ENCODE results near the gene GMDS. TPM values are rescaled to one million over a fixed set of nuclear protein-coding genes. Genes with fewer than 3 reads are reported as not detected.

The GMDS gene
- total and polyA plus RNA-seq, 7 donors = 2.8 to 6.6 (median 4.7) TPM

DNA sequence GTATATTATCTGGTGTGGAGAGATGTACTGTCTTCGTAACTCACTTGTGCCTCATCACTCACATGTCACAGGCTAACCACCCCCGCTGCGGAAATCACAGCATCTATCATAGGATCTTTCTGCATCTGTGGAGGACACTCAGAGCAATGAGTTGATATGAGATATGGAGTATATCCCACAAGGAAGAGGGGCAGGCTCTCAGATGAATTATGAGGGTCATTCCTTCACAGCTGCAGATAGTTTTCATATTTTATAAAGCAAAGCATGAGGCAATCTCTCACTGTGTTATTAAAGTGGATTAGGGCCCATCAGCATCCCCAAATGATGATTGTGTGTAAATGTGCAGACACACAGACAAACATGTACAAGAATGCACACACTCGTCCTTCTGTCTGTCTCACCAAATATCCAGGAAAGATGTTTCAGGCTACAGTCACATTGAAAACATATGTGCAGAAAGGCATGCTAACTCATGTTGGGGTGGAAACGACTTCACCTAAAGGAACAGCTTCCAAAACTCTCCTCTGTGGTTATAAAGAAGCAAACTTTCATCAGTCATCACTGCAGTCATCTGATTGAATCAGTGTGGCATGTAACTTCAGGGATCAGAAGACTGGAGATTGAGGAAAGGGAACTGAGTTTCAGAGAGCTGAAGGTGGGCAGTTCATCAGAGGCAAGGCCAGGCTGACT lies 471.0 kb downstream of the GMDS start:
- no peaks in the 10 kb centered on the region for H3K36me3 ChIP-seq (ENCODE audit: insufficient read depth in 1 of 2, low read depth in 1 of 2)
- TF ChIP-seq, protein P1, sequence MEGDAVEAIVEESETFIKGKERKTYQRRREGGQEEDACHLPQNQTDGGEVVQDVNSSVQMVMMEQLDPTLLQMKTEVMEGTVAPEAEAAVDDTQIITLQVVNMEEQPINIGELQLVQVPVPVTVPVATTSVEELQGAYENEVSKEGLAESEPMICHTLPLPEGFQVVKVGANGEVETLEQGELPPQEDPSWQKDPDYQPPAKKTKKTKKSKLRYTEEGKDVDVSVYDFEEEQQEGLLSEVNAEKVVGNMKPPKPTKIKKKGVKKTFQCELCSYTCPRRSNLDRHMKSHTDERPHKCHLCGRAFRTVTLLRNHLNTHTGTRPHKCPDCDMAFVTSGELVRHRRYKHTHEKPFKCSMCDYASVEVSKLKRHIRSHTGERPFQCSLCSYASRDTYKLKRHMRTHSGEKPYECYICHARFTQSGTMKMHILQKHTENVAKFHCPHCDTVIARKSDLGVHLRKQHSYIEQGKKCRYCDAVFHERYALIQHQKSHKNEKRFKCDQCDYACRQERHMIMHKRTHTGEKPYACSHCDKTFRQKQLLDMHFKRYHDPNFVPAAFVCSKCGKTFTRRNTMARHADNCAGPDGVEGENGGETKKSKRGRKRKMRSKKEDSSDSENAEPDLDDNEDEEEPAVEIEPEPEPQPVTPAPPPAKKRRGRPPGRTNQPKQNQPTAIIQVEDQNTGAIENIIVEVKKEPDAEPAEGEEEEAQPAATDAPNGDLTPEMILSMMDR (IDR thresholded peaks at IDR 0.05) = no peak
- H3K4me1 ChIP-seq = no peaks in the 10 kb centered on the region
- intact Hi-C loops (cut with DNase I) = no loop called here
- DNase-seq (no peak), ATAC-seq (no peak)
- H3K9me3 ChIP-seq = no peaks in the 10 kb centered on the region
- H3K27ac ChIP-seq = no peak overlapping the region
- no peaks in the 10 kb centered on the region for H3K27me3 ChIP-seq (ENCODE audit: insufficient read depth in 3 of 3, low read length in 2 of 3)
- WGBS, 3 donors = 81 to 82% (median 81%) methylated on average over 5 of the region's 5 CpGs
- H3K4me3 ChIP-seq = no peak overlapping the region

DNA sequence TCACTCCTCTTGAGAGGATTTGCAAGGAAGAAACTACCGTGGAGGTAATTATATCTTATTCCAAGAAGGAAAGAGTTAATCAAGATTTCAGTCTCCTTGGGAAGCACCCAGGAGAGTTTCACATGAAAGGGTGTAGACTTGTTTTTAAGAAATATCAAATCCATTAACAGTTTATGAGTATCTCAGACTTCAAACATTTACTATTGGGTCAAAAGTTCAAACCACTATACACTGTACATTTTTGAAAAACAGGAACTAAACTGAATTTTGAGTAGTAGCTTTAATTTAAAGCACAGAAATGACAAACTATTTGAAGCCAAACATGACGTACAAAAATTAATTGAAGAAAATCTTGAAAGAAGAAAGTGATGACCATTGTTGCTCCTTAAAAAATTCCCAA lies 471.7 kb downstream of the GMDS start:
- intact Hi-C loops (cut with DNase I) = no loop called here
- ATAC-seq = no peak
- WGBS, 3 donors = 78 to 87% (median 80%) methylated on average over 2 of the region's 2 CpGs

DNA sequence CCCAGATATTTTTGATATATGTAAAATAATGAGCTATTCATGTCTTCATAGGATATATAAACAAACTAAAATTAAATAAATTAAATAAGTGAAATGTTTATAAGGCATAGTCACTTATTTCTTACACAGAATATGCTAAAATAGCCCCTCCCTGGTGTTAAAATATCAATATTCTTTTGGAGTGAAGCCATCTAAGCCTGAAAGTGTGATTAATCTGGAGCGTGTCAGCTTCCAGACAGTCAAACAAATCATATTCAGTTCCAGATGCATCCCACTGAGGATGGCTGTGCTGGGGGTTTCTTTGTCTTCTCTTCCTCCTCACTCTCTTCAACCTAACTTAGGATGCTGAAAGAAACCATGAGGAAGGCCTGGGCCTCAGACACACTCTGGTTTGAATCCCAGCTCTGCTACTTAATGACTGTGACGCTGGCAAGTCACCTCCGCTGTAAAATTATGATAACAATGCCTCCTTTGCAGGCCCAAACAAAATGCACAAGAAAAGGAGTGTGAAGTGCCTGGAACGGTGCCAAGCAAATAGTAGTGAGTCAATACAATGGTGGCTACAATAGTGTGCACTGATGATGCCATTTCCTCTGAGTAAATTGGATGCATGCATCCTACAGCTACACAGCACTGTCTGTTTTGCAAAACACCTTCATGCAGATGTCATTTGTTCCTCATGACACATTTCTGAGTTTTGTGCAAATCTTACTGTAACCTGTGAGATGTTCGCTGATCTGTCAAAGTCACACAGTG lies 474.3 kb downstream of the GMDS start:
- no peaks in the 10 kb centered on the region for H3K9me3 ChIP-seq
- no peaks in the 10 kb centered on the region for H3K36me3 ChIP-seq (ENCODE audit: insufficient read depth in 1 of 2, low read depth in 1 of 2)
- WGBS, 3 donors = 75 to 81% (median 76%) methylated on average over 5 of the region's 5 CpGs
- DNase-seq (no peak), ATAC-seq (no peak)
- TF ChIP-seq, protein P1 (IDR thresholded peaks at IDR 0.05) = no peak
- peaks cover 8% of the 10 kb centered on the region for H3K4me1 ChIP-seq
- H3K4me3 ChIP-seq = no peak overlapping the region
- H3K27ac ChIP-seq = no peak overlapping the region
- intact Hi-C loops (cut with DNase I) = no loop called here
- no peaks in the 10 kb centered on the region for H3K27me3 ChIP-seq (ENCODE audit: insufficient read depth in 3 of 3, low read length in 2 of 3)

More for the DNA sequence above, 471.7 kb downstream of the GMDS start:
- no peaks in the 10 kb centered on the region for H3K9me3 ChIP-seq
- H3K27ac ChIP-seq = no peak overlapping the region
- DNase-seq = no peak
- H3K4me3 ChIP-seq = no peak overlapping the region
- no peaks in the 10 kb centered on the region for H3K4me1 ChIP-seq
- no peaks in the 10 kb centered on the region for H3K36me3 ChIP-seq (ENCODE audit: insufficient read depth in 1 of 2, low read depth in 1 of 2)
- no peaks in the 10 kb centered on the region for H3K27me3 ChIP-seq (ENCODE audit: insufficient read depth in 3 of 3, low read length in 2 of 3)
- TF ChIP-seq, protein P1 (IDR thresholded peaks at IDR 0.05) = no peak

DNA sequence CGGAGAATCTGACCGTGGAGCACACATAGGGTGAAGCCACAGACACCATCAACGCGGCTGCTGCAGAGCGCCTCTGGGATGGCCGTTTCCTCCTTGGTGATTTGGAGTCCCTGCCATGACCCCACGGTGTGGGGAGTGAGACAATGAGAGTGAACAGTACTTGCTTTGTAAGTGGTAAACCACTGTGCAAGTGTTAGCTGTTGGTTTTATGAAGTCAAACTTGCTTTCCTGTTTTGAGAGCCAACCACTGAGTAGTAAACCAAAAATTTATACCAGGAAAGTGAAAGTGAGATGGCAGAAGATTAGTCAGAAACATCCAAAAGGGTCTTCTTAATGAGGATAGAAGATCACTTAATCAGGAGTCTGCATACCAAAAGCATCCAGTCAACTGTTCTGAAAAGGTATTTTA lies 475.0 kb downstream of the GMDS start:
- TF ChIP-seq, protein P1 (IDR thresholded peaks at IDR 0.05) = no peak
- H3K4me3 ChIP-seq = no peak overlapping the region
- DNase-seq (no peak), ATAC-seq (no peak)
- no peaks in the 10 kb centered on the region for H3K27me3 ChIP-seq (ENCODE audit: insufficient read depth in 3 of 3, low read length in 2 of 3)
- intact Hi-C loops (cut with DNase I) = no loop called here
- H3K4me1 ChIP-seq = peaks cover 8% of the 10 kb centered on the region
- no peaks in the 10 kb centered on the region for H3K9me3 ChIP-seq
- WGBS, 3 donors = 81 to 89% (median 82%) methylated on average over 7 of the region's 7 CpGs
- H3K36me3 ChIP-seq (ENCODE audit: insufficient read depth in 1 of 2, low read depth in 1 of 2) = no peaks in the 10 kb centered on the region
- no peak overlapping the region for H3K27ac ChIP-seq

All from psoas muscle (tissue), 8 donors.